Activated CD8-positive, alpha-beta memory T cell treated with anti-CD3 and anti-CD28 coated beads for 24 hours (primary cell): ENCODE data around the gene P3R3URF.
A peak's percentile ranks its signal among the peaks of the same experiment; 100 is the strongest.

ENCODE experiments used
- DNase-seq: peaks from one replicate; pipeline ENCODE4 v3.0.0-alpha.2; 2020

P3R3URF gene

DNA sequence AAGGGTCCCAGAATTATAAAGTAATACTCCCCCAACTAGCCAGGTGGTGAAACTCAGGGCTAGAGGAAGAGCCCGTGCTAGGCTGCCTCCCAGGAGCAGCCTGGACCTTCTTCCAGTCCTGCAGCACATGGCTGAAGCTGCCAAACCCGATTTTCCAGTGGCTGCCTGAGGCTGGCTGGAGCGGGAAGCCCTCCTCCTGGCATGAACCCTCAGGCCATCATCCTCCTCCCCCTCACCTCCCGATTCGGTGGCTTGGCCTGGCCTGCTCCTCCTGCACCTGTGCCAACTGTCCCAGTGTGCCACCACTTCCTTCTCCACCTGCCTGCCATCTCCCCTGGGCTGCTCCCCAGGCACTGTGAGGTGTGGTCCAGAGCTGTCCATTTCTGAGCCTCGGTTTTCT lies 4.4 kb downstream of the P3R3URF start:
- no peak for DNase-seq

DNA sequence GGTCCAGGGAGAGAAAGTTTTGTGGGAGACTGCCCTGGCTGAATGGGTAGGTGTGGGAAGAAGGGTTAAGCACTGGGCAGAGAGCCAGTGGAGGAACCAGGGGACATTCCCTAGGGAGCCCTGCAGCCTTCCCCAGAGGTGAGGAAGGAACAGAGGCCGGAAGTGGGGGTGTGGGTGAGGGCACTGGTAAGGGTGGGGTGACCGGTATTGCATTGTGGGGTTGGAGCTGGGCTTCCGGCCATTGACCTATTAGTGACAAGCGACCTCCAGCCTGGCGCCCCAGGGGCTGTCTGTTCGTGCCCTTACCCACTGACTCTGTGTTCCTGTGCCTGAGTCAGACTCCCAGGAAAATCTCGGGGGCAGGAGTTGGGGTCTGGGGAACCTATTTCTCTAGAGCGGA lies 4.9 kb downstream of the P3R3URF start:
- no peak for DNase-seq

DNA sequence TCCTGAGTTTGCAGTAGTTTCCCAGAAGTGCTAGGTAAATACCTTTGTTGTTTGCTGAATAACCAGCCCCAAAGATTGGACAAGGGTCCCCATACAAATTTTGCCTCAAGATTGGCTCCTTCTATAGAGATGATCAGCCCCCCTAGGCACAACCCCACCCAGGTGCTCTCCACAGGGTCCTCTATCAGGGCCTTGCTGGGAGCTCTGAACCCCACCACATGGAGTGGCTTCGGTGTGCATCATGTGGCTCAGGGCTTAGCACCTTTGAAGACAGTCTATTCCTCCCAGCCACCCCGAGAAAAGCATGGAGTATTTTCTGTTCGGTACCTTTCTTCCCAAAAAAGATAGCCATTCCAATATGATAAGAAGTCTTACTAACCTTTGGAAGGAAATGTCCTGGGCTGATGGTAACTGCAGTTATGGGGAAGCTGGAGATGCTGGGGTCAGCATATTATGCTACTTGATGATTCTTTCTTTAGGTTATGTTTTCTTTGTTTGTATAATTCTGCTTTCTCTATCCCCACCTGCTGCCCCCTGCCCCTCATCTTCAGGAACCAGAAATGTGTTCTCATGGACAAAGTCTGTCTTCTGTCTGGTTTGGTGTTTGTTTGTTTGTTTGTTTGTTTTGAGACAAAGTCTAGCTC lies 6.4 kb downstream of the P3R3URF start:
- DNase-seq: no peak

DNA sequence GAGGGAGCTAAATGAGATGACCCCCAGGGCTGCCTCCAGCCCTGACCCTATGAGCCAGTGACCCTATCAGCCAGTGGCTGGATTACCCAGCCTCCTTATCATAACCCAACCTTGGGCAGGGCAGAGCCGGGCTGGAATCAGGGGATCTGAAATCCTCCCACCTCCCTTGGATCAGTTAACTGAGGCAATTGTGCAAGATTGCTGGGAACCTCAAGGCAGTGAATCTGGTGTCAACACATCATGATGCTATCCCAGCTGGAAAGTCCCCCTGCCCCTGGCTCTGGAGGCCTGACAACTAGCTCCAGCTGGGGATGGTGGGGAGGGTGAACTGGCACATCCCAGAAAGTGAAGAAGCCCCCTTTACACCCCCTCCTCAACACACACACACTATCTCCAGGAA lies 7.8 kb downstream of the P3R3URF start:
- DNase-seq: no peak

DNA sequence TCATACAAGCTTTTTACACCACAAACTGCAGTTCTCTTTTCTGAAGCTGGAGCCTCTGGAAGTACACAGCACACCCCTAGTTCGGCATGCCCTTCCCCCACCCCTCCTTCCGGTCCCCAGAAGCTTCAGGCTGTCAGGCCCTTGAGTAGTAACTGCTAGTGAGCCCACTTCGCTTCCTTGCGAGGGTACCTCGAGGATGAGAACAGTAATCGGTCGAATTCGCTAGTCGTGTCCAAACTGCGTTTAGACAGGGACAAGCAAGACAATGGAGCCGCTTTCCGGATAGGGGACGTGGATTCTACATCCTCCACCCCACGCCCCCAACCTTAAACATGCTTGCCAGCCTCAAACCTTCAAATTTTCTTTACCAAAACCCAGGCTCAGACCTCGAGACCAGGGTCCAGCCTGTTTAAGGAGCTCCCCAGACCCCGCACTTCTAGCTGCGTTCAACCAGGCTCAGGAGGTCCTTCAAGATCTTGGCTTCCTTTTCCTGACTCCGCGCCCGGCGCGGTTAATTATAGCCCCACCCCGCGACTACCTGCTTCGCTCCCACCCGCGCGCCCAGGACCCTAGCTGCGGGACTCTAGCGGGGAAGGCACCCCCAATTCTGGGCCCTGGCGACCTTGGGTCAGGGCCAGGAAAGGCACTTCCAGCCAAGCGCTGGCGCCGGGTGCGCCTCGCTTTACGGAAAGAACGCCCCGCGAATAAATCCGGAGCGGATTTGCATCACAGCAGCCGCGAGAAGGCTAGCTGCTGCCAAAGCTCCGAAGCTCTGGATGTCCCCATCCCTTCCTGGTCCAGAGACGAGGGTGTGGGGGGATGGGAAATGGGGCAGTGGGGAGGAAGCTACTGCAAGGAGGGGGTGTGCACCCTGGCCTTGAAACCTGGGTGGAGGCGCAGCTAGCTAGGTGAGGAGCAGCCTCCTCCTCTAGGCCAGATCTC lies 9.5 kb downstream of the P3R3URF start:
- DNase-seq: peak; percentile 84

DNA sequence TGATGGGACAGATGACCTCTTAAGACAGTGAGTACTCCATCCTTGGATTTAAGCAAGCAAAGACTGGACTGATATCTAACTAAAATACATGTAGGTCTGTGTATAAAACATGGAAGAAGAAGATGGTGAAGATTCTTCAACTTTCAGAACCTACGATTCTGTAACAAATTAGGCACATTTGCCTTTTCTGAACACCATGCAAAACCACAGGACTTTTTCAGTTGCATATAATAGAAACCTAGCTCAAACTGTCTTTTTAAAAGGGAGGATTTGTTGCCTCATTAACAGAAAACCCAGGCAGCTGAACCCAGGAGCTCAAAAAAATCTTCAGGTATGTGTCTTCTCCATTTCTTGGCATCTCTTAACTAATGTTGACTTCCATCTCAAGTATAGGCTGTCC lies 16.1 kb downstream of the P3R3URF start:
- no peak for DNase-seq

DNA sequence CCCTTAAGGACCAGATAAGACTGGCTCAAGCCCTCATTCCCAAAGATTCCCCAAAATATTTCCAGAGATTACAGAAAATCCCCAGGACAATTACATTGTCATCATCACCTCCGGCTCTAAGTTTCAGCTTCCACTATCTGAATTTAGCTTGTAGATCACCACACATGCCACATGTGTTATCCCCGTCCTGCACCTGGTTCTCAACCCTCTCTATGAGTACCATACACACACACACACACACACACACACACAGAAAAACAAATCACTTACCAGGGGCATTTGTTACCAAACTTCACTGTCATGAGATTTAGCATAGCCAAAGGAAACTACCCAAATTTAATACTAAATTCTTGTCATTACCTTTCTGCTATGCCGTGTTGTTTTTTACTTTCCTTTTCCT lies 16.8 kb downstream of the P3R3URF start:
- no peak for DNase-seq

DNA sequence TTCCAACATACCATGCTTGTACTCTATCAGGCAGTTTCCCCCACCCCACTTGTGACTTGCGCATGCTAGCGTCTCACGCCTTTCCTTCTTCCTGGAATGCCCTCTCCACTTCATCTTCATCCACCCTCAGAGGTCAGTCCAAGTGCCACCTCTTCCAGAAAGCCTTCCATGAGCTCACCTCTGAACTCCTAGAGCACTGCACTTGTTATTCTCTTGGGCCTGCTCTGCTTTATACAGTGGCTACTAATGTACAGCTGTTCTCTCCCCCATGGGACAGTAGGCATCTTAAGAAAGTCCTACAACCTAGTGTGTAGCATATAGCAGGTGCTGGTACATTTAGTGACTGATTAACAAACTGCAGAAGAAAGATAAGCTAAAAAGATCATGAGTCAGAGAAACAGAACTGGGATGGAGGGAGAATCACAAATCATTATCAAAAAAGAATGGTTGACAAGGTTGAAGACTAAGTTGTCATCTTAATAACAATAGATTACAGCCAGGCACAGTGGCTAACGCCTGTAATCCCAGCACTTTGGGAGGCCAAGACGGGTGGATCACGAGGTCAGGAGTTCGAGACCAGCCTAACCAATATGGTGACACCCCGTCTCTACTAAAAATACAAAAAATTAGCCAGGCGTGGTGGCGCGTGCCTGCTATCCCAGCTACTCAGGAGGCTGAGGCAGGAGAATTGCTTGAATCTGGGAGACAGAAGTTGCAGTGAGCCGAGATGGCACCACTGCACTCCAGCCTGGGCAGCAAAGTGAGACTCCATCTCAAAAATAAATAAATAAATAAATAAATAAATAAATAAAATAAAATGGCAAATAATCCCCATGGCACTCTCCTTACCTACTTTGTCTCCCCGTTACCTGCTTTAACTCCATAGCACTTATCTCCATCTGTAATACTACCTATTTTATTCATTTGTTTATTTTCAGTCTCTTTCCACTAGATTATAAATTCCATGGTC lies 17.7 kb downstream of the P3R3URF start:
- no peak for DNase-seq

DNA sequence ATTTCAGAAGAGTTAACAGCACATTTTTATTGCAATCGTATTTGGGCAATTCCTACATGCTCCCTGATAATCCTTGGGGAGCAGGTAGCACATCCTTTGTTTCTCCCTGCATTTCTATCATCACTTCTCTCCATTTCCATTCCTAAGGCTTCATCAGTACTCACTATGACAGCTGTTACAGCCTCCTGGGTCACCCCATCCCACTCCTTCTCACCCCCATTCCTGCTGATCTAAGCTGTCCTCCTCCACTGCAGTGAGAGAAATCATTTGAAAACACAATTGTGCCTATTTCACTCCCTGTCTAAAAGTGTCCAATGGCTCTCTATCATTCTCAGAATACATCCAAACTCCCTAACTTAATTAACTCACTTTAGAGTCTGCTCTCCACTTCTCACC lies 18.4 kb downstream of the P3R3URF start:
- DNase-seq: no peak

DNA sequence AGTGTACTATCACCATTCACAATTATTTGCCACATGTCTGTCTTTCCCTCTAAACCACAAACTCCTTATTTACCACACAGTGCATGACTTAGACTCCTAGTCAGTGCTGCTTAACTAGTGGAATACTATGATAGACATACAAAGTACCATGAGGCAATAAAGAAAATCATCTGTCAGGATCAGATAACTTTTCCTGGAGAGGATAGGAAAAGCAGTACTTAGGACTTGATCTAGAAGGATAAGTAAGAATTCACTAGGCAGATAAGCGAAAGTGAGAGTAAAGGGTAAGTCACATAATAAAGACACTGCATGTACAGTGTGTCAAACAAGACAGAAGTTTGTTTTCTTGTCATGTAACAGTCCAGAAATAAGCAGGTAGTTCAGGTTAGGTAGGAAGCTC lies 22.6 kb downstream of the P3R3URF start:
- no peak for DNase-seq

DNA sequence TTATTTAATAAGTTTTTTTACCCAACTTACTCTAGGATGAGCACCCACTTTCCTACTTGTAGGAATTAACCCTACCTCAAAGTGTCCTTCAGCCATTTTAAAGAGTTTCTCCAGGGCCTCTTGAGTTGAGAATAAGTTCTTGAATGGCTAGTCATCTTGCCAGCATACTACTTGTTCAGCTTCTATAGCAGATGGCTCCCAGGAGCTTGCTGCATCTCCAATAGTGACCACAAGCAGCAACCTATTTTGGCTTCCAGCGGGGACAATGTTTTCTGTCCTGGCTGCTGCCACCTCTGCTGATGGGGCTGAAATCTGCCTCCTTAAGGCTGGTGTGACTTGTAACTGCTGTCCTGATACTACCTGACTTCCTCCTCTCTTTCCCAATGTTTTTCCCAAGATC lies 23.1 kb downstream of the P3R3URF start:
- DNase-seq: no peak

DNA sequence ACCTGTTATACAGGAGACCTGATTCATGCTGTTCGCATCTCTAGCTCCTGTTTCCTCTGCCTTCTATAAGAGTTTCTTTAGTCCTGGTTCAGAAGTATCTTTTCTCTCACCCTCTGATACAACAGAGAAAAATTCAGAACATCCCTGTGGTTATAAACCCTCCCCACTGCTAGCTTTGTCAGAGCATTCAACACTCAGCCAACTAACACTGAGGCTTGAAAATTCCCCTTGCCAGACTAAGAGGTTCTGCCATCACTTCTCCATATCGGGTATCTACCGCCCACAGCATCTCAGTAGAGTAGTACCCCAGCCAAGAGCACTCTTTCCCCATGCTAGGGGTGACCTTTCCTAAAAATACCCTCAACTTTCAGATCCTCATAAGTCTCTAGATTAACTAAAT lies 24.3 kb downstream of the P3R3URF start:
- no peak for DNase-seq

DNA sequence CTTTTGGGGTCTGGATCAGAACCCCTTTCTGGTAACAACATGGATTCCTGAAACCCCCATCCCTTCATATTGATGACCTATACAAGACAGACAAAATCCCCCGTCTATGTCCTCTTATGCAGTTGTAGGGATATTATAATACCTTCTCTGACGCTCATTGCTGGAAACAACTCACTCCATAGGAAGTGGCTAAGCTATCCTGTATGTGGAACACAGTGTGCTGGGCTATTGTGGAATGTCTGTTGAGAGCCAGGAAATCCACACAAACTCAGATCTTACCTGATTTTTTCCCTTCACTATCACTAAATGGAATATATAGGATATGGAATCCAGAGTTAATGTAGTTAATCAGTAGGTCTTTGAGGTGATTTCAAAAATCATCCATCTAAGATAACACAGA lies 26.2 kb downstream of the P3R3URF start:
- no peak for DNase-seq

DNA sequence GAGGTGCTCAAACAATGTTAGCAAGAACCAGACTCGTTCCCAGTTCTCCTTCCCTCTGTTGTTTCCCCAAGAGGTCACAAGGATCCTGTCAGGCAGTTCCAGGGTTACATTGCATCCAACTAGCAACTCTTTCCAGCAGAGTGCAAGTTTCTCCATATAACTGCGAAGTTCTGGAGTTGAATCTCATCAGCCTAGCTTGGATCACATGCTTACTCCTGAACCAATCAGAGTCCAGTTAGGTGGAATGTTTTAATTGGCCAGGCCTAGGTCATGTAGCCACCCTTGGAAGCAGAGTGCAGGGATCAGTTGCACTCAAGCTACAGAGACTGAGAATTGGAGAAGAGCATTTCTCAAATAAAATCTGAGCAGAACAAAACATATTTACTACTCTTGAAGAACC lies 28.0 kb downstream of the P3R3URF start:
- DNase-seq: no peak

DNA sequence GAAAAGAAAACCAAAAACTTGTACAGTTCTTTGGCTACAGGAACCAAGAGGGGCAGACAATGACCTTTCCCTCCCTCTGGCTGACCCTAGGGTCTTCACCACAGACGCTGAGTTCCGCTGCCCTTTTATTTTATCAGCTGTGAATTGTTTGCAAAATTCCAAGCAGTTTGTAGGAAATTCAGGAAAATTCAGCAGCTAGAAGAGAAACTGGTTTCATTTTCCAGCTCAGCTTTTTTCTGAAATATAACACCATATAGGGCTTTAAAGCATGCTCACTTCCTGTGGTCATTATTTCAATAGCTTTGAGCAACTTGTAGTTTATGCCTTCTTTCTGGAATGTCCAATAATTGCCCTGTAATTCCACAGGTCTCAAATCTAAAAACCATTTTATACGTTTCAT lies 38.4 kb downstream of the P3R3URF start:
- no peak for DNase-seq

DNA sequence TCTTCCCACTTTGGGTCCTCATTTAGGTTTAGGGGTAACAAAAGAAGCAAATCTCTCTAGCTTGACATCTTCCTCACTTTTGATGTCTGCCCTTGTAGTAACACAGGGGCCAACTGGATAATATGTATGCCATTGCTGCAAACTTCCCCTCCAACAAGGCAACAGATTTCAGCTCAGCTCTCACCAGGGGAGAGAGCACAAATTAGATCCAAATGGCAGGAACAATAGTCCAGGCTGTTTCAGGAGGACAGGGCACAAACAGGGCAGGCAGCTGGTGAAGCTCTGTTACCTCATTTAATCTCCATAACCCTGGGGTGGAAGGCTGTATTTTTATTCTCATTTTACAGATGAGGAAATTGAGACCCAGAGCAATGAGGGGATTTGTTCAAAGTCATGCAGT lies 39.6 kb downstream of the P3R3URF start:
- no peak for DNase-seq

DNA sequence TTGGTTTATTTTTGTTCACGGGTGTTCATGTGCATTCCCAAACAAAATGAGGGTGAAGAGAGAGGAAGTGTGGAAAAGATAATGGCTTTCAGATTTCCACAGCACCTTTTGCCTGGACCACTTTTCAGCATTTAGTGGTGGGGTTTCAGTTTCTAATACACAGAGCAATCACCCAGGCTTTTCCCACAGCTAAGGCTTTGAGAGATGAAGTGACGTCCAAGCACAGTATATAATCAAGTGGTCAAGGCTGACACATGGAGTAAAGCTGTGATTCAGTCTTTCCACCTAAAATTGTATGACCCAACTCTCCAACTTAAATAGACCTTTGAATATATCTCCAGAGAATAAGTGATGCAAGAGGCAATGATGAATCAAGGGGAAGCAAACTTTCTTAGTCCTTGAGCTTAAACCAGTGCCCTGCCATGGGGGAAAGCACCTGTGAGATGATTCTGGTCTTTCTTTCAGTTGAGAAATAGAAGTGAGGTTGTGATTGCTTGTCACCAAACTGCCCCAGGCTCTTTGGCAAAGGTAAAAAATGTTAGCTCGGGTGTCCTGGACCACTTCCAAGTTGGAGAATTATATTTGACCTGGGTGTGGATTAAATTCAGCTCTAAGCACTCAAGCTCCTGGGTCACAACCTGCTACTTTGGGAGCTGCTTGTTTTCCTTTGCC lies 41.5 kb downstream of the P3R3URF start:
- no peak for DNase-seq

DNA sequence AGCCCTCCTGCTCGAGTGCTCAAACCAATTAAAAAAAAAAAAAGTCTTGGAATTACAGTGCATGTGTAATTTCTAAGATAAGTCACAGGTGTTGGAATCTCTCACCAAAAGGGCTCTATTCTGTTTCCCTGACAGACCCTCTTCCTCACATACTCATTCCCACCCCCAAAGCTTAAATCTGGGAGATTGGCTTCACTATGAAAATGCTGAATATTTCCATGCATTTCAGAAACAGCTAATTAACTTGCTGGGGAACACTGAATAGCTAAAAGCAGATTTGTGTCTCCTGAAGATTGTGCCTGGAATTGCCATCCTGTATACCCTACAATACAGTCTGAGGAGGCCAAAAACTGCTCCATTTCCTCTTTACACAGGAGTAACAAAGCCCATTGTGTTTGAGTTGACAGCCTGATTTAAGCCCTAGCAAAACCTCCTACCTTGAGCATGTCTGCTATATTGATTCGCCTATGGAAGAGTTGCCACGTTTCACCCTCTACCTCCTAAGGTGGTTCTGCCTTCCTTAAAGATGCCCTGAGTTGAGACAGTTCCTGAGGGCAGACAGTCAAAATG lies 42.4 kb downstream of the P3R3URF start:
- DNase-seq: no peak

DNA sequence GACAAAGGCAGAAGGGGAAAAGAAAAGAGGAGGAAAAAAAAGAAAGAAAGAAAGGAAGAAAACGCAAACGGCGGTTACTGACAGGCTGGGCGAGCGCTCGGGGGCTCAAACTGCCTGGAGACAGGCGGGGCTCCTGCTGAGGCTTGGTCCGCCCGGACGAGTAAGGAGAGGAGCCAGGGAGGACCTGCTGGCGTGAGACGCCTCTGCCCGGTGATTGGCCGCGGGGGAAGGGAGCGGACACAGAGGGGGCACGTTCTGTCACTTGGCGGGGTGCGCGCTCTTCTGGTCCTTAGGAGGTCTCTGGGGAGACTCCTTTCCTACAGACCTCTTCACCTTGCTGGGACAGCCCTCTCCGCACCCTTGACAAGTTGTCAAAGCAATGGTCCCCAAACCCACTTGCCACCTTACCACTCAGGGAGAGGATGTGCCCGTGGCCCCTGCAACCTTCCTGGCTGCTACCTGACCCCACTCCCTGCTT lies 43.1 kb downstream of the P3R3URF start:
- no peak for DNase-seq

DNA sequence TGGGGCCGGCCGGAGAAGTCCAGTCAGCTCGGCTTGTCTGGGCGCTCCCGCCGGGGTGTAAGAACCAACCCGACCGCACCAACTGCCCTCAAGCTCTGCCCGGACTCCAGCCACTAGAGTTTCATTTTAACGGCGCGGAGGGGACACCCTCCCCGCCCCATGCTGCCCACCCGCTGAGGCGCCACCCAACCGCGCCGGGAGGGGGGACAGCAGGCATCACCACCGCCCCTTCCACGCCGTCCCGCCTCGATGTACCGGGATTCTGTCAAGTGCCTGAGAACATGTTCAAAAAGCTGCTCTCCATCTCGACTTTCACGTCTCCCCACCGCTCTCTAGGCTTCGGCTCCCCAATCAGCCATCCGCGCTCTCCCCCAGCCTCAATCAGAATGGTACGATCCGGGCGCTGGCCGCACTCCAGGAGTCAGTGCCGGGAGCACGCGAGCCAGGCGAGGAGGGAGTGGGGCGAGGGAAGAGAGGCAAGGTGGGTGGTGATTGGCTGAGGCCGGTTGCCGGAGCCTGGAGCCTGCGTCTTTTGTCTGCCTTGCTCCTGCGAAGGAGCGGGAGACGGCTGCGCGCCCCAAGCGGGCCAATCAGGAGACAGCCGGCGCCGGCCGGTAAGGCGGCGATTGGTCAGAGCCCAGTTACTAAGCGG lies 43.6 kb downstream of the P3R3URF start, which contains the start of gene PIK3R3:
Gene PIK3R3 (minus strand): TSS at position 101 of the 652 bp plus-strand sequence. CDS start 677 bp downstream, outside the sequence.
- peak; percentile 95 for DNase-seq
